NAMALWA (cell line): ENCODE results near the gene TNIK.
"Not testable (repeated sequence)": the region's sequence is repeated elsewhere in the genome, so short reads cannot be mapped to it uniquely, and the experiment has no call there.

Experiments
- DNase-seq: peaks from one replicate; pipeline ENCODE4 v3.0.0-alpha.2; 2015; ENCODE audit warnings: low spot score

The TNIK gene

GRCh38 chr3:171445620-171446204 is 14.5 kb downstream of the TNIK start:
- DNase-seq = no peak

GRCh38 chr3:171444001-171444690 is 16.1 kb downstream of the TNIK start:
- no peak for DNase-seq

DNA sequence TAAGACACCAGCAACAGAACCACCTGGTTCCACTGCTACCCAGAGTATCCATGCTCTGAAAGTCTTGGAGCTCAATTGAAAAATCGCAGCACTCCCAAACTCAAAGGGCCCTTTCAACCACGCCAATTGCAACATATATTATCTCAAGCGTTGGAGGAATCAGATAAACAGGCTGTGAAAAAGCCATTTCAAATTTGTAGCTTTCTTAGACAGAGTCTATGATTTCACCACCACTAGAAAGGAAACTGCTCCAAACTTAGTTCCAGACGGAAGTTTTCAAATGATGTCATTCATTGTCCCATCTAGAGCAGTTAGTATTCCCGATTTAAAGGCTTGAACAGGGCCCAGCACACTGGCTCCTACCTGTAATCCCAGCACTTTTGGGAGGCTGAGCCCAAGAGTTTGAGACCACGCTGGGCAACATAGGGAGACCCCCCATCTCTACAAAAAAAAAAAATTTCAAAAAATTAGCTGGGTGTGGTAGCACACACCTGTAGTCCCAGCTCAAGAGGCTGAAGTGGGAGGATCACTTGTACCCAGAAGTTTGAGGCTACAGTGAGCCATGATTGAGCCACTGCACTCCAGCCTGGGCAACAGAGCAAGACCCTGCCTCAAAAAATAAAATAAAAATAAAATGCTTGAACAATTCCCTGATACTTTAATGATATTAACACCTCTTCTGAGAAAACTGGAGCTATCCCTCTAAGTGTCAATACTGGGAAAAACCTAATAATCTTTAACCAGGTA is 16.8 kb downstream of the TNIK start:
- no peak for DNase-seq

DNA sequence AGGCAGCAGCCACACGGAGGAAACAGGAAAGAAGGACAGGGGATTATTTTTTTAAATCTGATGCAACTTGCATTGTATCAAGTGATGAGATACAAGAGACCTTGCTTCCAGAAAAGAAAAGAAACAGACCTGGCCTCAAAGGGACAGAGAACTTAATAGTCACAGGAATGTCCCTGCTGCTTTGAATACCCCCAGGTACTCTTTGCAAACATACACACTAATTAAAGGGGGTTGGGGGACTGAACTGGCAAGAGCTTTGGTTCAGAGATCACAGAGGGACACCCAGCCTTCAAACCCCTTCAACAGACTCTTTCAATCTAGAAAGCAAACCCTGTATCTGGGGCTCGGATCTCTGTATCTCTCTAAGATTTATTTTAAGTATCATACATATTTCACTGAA is 18.0 kb downstream of the TNIK start:
- no peak for DNase-seq

DNA sequence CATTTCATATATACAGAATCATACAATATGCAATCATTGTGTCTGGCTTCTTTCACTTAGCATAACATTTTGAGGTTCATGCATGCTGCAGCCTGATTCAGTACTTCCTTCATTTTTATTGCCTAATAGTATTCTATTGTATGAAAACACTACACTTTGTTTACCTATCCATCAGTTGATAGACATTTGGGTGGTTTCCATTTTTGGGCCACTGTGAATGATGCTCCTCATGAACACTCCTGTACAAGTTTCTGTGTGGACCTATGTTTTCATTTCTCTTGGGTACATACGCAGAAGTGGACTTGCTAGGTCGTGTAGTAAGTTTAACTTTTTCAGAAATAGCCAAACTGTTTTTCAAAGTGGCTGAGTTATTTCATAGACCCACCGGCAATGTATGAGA is 18.8 kb downstream of the TNIK start:
- no peak for DNase-seq

DNA sequence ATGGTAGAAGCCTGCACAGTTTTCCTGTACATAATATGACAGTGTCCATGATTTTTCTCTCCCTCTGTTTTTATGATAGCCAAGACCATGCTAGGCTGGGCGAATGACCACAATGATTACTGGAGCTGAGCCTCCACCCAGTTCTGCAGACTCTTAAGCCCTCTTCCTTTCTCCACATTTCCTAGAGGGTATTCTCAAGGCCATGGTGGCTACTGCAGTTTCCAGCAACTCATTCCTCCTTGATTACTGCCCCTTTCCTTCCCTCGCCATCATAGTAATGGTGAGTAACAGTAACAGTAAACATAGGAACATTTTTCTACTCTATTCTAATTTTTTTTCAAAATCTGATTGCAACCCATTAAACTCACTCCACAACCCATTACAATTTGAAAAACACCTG is 20.2 kb downstream of the TNIK start:
- no peak for DNase-seq

DNA sequence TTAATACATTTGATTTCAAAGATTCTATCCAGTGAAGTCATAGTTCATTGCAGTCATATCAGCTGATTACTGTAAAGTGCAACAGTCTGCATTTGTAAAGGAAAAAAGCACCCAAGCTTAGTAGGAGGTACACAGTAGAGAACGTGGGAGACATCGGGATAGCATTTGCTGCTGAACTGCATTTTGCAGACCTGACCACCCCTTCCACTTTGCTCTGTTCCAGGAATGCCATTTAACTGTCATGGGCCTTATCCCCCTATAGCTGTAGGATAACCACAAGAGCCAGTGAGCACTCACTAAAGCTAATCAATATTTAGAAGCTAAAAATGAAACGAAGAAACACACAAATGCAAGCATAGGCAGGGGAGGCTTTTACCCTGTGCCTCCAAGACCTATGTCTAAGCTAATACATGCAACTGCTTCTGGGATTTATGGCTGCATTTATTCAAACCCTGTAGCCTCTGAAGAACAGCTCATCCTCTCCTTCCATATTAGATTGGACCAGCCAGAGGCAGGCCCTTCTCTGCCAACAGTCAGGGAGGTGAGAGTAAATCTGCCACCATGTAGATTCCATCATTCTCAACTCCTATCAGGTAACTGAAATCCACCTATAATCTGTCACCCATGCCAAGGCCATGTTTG is 23.0 kb downstream of the TNIK start:
- DNase-seq = no peak

GRCh38 chr3:171436380-171436779 is 23.8 kb downstream of the TNIK start:
- no peak for DNase-seq

GRCh38 chr3:171435757-171436156 is 24.4 kb downstream of the TNIK start:
- DNase-seq = no peak

DNA sequence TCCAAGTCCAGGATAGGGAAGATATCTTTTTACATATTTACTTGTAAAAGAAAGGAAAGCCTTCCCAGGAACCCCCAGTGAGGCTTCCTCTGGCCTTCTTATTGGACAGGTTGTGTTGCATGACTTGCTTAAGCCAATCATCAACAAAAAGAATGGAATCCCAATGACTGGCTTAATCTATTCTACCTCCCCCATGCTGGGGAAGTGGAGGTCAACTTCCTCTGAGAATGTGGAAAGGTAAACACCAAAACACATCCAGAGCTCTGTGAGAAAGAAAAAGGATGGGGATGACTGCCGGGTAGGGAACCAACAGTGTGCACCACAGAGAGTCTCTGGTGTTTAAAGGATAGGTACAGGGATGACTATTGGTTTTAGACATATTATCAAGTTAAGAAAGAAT is 25.1 kb downstream of the TNIK start:
- no peak for DNase-seq

- no peak for DNase-seq
Observed at GRCh38 chr3:171432548-171432947, 27.7 kb downstream of the TNIK start.

- DNase-seq = no peak
Observed at GRCh38 chr3:171431550-171431949, 28.7 kb downstream of the TNIK start.

DNA sequence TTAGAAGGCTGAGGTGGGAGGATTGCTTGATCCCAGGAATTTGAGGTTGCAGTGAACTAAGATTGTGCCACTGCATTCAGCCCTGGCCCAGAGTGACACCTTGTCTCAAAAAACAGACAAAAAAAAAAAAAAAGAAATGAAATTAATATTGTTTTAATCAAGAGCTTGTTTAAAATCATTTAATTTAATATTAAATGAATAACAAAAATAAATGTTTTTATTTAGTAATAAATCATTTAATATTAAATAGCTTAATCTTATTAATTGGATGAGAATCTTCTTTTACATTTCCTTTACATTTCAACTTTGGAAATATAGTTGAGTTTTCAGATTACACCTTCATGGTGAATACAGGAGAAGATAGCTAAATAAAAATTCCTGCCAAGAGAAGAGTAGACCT is 29.7 kb downstream of the TNIK start:
- no peak for DNase-seq

- no peak for DNase-seq
Observed at GRCh38 chr3:171429635-171430034, 30.6 kb downstream of the TNIK start.

GRCh38 chr3:171428892-171429291 is 31.3 kb downstream of the TNIK start:
- no peak for DNase-seq

GRCh38 chr3:171428321-171428787 is 31.9 kb downstream of the TNIK start:
- no peak for DNase-seq

DNA sequence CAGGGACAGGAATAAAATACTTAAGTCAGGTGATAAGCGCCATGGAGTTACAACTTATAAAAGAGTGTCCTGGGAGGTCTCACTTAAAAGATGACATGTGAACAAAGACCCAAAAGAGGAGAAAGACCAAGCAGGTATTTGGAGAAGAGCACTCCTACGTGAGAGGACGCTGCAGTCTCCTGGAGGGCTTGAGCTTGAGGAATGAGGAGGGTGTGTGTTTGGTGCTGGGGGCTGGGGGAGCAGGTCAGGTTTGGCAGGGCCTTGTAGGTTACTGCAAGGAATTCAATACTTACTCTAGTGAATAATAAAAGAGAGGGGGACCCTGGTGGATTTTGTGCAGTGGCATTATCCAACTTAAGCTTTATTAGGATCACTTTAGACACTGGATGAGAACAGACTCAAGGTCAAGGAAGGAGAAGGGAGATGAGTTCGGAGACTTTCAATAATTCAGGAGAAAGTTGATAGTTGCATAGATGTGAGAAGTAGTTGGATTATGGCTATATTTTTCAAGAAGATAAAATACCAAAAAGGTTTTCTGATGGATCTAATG is 32.4 kb downstream of the TNIK start:
- no peak for DNase-seq

- not testable (repeated sequence) for DNase-seq
Observed at GRCh38 chr3:171424063-171424462, 36.1 kb downstream of the TNIK start.

DNA sequence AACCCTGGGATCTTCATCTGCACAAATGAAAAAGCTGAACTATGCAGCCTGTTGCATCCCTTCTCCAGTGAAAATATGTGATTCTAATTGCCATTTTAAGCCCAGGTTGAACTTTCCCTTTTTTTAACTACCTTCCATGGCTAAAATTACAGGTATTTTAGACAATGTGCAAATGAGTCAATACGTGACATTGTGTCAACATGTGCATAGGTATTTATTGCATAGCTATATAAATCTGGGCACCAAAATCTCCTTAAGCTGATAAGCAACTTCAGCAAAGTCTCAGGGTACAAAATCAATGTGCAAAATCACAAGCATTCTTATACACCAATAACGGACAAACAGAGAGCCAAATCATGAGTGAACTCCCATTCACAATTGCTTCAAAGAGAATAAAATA is 37.4 kb downstream of the TNIK start:
- DNase-seq = not testable (repeated sequence)

GRCh38 chr3:171420667-171421066 is 39.5 kb downstream of the TNIK start:
- no peak for DNase-seq

DNA sequence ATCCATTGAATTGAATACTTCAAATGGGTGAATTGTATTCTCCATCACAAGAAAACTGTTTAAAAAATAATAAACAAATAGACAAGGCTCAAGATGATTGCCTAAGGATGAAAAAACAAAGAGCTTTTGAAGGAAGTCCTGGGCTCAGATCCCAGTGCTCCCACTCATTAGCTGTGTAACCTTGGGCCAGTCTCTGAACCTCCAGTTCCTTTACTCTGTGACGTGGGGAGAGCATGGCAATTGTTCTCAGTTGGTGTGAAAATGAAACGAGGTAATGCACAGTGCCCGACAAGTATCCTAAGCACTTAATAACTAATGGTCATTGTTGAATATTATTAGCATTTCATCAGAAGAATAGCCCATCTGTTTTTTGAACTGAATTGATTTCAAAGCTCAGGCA is 40.7 kb downstream of the TNIK start:
- no peak for DNase-seq

DNA sequence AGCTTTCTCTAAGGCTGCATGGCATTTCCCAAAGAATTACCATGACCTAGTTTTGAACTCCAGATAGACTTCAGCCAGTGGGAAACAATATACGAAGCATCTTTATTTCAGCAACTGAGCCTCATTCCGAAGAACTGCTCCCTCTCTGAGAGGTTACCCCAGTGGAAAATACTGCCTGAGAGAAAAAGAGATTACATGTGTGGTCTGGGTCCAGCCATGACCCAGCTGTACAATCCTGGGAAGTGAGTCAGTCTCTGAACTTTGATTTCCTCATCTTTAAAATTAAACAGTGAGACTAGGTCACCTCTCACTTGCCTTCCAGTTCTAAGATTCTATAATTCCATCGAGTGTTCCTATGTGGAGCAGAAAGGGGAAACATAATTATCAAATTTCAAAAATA is 42.4 kb downstream of the TNIK start:
- DNase-seq = no peak

DNA sequence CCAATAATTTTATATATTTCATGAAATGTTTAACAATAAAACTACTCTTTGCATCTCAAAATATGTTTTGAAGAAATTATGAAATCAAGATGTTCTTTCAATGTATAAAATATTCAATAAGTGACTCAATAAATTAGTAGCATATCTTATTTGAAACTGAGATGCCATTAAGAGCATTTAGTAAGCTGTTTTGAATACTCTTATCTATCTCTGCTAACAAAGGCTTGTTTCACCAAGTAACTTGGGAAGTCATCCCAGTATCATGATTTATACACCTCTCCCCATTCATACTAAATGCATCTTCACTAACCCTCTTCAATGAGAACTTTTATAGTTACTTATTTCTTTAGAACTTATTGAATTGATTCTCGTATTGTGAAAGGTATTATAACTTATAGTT is 43.1 kb downstream of the TNIK start:
- DNase-seq = no peak
